Cardiac muscle cell (in vitro differentiated cells and primary cell): Measurements from ENCODE around the gene DMWD. TPM values are rescaled to one million over a fixed set of nuclear protein-coding genes. Genes with fewer than 3 reads are reported as not detected.
A peak's percentile ranks its signal among the peaks of the same experiment; 100 is the strongest.

Experiments used
- DNase-seq, 2 donors: peaks; one replicate each; pipeline versions ENCODE4 v3.0.0 to v3.0.0-alpha.2; 2010 to 2017; ENCODE audit warnings: low read depth in 1 of 2, low spot score in 1 of 2
- H3K27ac ChIP-seq: fragments of 200-600 bp; sonication (generic); 2 replicates; pipeline ENCODE4 v1.5.1; 2016
- H3K27me3 ChIP-seq: fragments of 200-600 bp; sonication (generic); 2 replicates; pipeline ENCODE4 v1.6.0; 2016; ENCODE audit warnings: control low read depth
- H3K36me3 ChIP-seq: fragments of 200-600 bp; sonication (generic); 2 replicates; pipeline ENCODE4 v1.5.1; 2016; ENCODE audit warnings: control low read depth
- H3K4me1 ChIP-seq: fragments of 200-600 bp; sonication (generic); 2 replicates; pipeline ENCODE4 v1.8.1; 2017; ENCODE audit warnings: low read depth, mild to moderate bottlenecking, mixed run types
- H3K4me3 ChIP-seq: fragments of 200-600 bp; sonication (generic); 2 replicates; pipeline ENCODE4 v1.5.1; 2016; ENCODE audit warnings: mild to moderate bottlenecking
- H3K9me3 ChIP-seq: fragments of 200-600 bp; sonication (generic); 2 replicates; pipeline ENCODE4 v1.5.1; 2017; ENCODE audit warnings: low read depth, mild to moderate bottlenecking, control low read depth
- CTCF ChIP-seq: IDR thresholded peaks from 2 replicates; pipeline ENCODE4 v1.5.1; 2012; ENCODE audit warnings: low read depth, mild to moderate bottlenecking, low read length
- polyA plus RNA-seq: library from polyadenylated mRNA; unstranded; fragments of >200 nt; fragmentation: Nextera tagmentation; extraction: Ambion mirVana; gene quantifications from 2 replicates; pipeline ENCODE4 v1.2.1, GENCODE V29; 2016
- total RNA-seq: library from RNA; depleted of rRNA; stranded (reverse); fragments of >200 nt; gene quantifications from 2 replicates; pipeline ENCODE4 v1.2.3, GENCODE V29; 2016

Gene DMWD
- total and polyA plus RNA-seq, 2 experiments from 2014 or later = 112 to 138 TPM

- Histone ChIP-seq H3K9me3 (no peaks in the 10 kb centered on the region), H3K36me3 (peaks cover 39% of the 10 kb centered on the region), H3K4me3 (no peak overlapping the region), H3K27me3 (no peaks in the 10 kb centered on the region), H3K4me1 (peaks cover 4% of the 10 kb centered on the region), H3K27ac (no peak overlapping the region)
- DNase-seq = no peak
- TF ChIP-seq CTCF = no peak
Observed at GRCh38 chr19:45774765-45775164, 17.9 kb downstream of the DMWD start.

GRCh38 chr19:45773384-45773783 lies 19.3 kb downstream of the DMWD start:
- H3K4me1 ChIP-seq = peaks cover 4% of the 10 kb centered on the region
- H3K36me3 ChIP-seq = peaks cover 39% of the 10 kb centered on the region
- no peak for TF ChIP-seq CTCF
- H3K27ac ChIP-seq = no peak overlapping the region
- H3K9me3 ChIP-seq = no peaks in the 10 kb centered on the region
- H3K4me3 ChIP-seq = no peak overlapping the region
- no peaks in the 10 kb centered on the region for H3K27me3 ChIP-seq
- no peak for DNase-seq

DNA sequence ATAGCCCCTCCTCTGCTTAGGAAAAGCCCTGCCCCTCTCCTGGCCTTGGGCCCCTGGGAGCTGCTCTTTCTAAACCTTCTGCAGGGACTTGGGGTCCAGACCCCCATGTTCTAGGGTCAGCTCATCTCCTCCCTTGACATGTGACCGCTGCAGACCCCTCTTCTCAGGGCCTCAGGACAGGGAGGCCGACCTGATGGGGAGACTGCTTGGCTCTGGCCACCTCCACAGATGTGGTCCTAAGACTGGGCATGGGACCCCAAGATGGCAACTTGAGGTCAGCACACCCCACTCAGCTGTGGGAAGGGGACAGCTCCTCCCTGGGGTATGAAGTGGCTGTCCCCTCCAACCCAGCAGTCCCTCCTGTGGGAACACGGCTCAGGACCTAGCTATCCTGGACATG lies 19.7 kb downstream of the DMWD start:
- Histone ChIP-seq H3K9me3 (no peaks in the 10 kb centered on the region), H3K27ac (no peak overlapping the region), H3K4me1 (peaks cover 4% of the 10 kb centered on the region), H3K4me3 (no peak overlapping the region), H3K27me3 (no peaks in the 10 kb centered on the region), H3K36me3 (peaks cover 37% of the 10 kb centered on the region)
- no peak for DNase-seq
- TF ChIP-seq CTCF = no peak

DNA sequence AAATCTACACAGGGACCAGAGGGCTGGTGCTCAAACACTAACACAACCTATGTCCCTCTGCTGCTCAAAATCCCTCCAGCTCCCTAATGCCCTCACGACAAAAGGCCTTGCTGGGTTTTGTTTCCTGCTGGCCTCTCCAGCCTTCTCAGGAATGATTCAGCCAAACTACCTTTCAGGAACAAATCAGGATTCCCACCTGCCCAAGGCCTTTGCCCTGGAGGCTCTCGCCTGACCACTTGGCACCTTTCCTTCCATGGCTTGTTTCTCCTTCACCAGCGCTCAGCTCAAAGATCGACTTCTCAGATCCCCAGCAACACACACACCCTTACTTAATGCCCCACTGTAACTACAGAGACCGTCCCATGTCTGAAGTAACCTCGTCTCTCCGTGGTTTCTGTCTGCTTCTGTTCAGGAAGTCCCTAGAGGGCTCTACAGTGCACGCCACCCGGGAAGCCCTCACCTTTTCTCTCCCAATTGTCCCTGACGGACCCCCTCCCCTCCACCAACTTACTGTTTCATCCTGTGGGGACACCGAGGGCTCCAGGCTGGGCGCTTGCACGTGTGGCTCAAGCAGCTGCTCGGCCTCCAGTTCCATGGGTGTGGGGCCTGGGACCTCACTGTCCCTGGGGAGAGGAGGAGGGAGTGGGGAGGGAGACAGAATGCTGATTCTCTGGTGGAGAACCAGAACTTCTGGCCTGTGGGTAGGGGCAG lies 20.4 kb downstream of the DMWD start:
- peaks cover 30% of the 10 kb centered on the region for H3K36me3 ChIP-seq
- H3K9me3 ChIP-seq = no peaks in the 10 kb centered on the region
- no peak for DNase-seq
- TF ChIP-seq CTCF = no peak
- H3K4me1 ChIP-seq = peaks cover 4% of the 10 kb centered on the region
- H3K27me3 ChIP-seq = no peaks in the 10 kb centered on the region
- no peak overlapping the region for H3K4me3 ChIP-seq
- H3K27ac ChIP-seq = peak overlapping the region; percentile 48

GRCh38 chr19:45771311-45771933 lies 21.2 kb downstream of the DMWD start:
- no peak for TF ChIP-seq CTCF
- DNase-seq = no peak
- H3K36me3 ChIP-seq = peaks cover 22% of the 10 kb centered on the region
- peaks cover 9% of the 10 kb centered on the region for H3K4me1 ChIP-seq
- no peak overlapping the region for H3K4me3 ChIP-seq
- H3K27me3 ChIP-seq = no peaks in the 10 kb centered on the region
- peak overlapping the region; percentile 81 for H3K27ac ChIP-seq
- H3K9me3 ChIP-seq = no peaks in the 10 kb centered on the region
